H9 (cell line): ENCODE data around the gene DAPK2. TPM values are rescaled to one million over a fixed set of nuclear protein-coding genes. Genes with fewer than 3 reads are reported as not detected.
A peak's percentile ranks its signal among the peaks of the same experiment; 100 is the strongest.

Experiments used
- DNase-seq: peaks from one replicate; pipeline ENCODE4 v3.0.0-alpha.2; 2017
- H2AFZ ChIP-seq: one replicate; pipeline ENCODE4 v1.6.1; 2013; ENCODE audit warnings: mild to moderate bottlenecking, low read length, control low read depth, moderate library complexity
- H2AK5ac ChIP-seq: 2 replicates; pipeline ENCODE4 v1.6.1; 2013; ENCODE audit warnings: low read length, control low read depth, mixed read lengths; ENCODE audit not compliant: insufficient read length
- H2BK120ac ChIP-seq: one replicate; pipeline ENCODE4 v1.6.1; 2013; ENCODE audit warnings: low read depth, mild to moderate bottlenecking, low read length, control low read depth, inconsistent platforms; ENCODE audit not compliant: poor library complexity, severe bottlenecking
- H2BK12ac ChIP-seq: 2 replicates; pipeline ENCODE4 v1.6.1; 2013; ENCODE audit warnings: low read length, control low read depth, mixed read lengths, low read depth; ENCODE audit not compliant: insufficient read length
- H2BK15ac ChIP-seq: 2 replicates; pipeline ENCODE4 v1.6.1; 2013; ENCODE audit warnings: low read depth, low read length, control low read depth
- H2BK20ac ChIP-seq: one replicate; pipeline ENCODE4 v1.6.1; 2013; ENCODE audit warnings: low read depth, mild to moderate bottlenecking, low read length, control low read depth, inconsistent platforms; ENCODE audit not compliant: poor library complexity, severe bottlenecking
- H2BK5ac ChIP-seq: 2 replicates; pipeline ENCODE4 v1.6.1; 2013; ENCODE audit warnings: low read length, control low read depth, mixed read lengths; ENCODE audit not compliant: insufficient read length
- H3K14ac ChIP-seq: 2 replicates; pipeline ENCODE4 v1.6.1; 2013; ENCODE audit warnings: low read length, control low read depth; ENCODE audit not compliant: insufficient read depth
- H3K18ac ChIP-seq: 2 replicates; pipeline ENCODE4 v1.6.1; 2013; ENCODE audit warnings: low read depth, mild to moderate bottlenecking, mixed read lengths, low read length, control low read depth; ENCODE audit not compliant: insufficient read length
- H3K23ac ChIP-seq: 2 replicates; pipeline ENCODE4 v1.6.1; 2013; ENCODE audit warnings: low read length, control low read depth, mixed read lengths, low read depth; ENCODE audit not compliant: insufficient read length
- H3K23me2 ChIP-seq: 2 replicates; pipeline ENCODE4 v1.6.1; 2013; ENCODE audit warnings: low read depth, mild to moderate bottlenecking, mixed read lengths, low read length, control low read depth; ENCODE audit not compliant: insufficient read length, poor library complexity, severe bottlenecking
- H3K27ac ChIP-seq: 2 replicates; pipeline ENCODE4 v1.5.1; 2013; ENCODE audit warnings: low read length, control low read depth, mixed read lengths, low read depth; ENCODE audit not compliant: insufficient read length
- H3K27me3 ChIP-seq: 2 replicates; pipeline ENCODE4 v1.6.1; 2013; ENCODE audit warnings: low read length, control low read depth, inconsistent platforms; ENCODE audit not compliant: insufficient read depth
- H3K4ac ChIP-seq: 2 replicates; pipeline ENCODE4 v1.6.1; 2013; ENCODE audit warnings: low read depth, mild to moderate bottlenecking, control low read depth, inconsistent platforms, low read length, moderate library complexity
- H3K4me1 ChIP-seq: 2 replicates; pipeline ENCODE4 v1.6.1; 2013; ENCODE audit warnings: low read length, control low read depth, inconsistent platforms; ENCODE audit not compliant: insufficient read depth
- H3K4me2 ChIP-seq: 2 replicates; pipeline ENCODE4 v1.6.1; 2013; ENCODE audit warnings: low read length, control low read depth, mixed read lengths; ENCODE audit not compliant: insufficient read length, insufficient read depth
- H3K56ac ChIP-seq: 2 replicates; pipeline ENCODE4 v1.6.1; 2013; ENCODE audit warnings: low read depth, mild to moderate bottlenecking, mixed read lengths, low read length, control low read depth; ENCODE audit not compliant: insufficient read length
- H3K79me1 ChIP-seq: 2 replicates; pipeline ENCODE4 v1.6.1; 2013; ENCODE audit warnings: low read depth, mild to moderate bottlenecking, moderate library complexity, low read length, control low read depth, inconsistent platforms; ENCODE audit not compliant: insufficient read depth, poor library complexity, severe bottlenecking
- H3K79me2 ChIP-seq: 2 replicates; pipeline ENCODE4 v1.6.1; 2013; ENCODE audit warnings: low read length, control low read depth, inconsistent platforms; ENCODE audit not compliant: insufficient read depth
- H3K9ac ChIP-seq: 2 replicates; pipeline ENCODE4 v1.6.1; 2013; ENCODE audit warnings: low read length, control low read depth, mixed read lengths; ENCODE audit not compliant: insufficient read length; ENCODE audit errors: extremely low read depth
- H3K9me3 ChIP-seq: one replicate; pipeline ENCODE4 v1.6.1; 2013; ENCODE audit warnings: low read depth, low read length, inconsistent platforms; ENCODE audit not compliant: control insufficient read depth
- H3T11ph ChIP-seq: one replicate; pipeline ENCODE4 v1.6.1; 2013; ENCODE audit warnings: mild to moderate bottlenecking, low read length, control low read depth, inconsistent platforms
- H4K20me1 ChIP-seq: one replicate; pipeline ENCODE4 v1.6.1; 2013; ENCODE audit not compliant: control insufficient read depth, insufficient read length, insufficient read depth
- H4K5ac ChIP-seq: 2 replicates; pipeline ENCODE4 v1.6.1; 2013; ENCODE audit warnings: low read depth, mild to moderate bottlenecking, mixed read lengths, low read length, control low read depth; ENCODE audit not compliant: insufficient read length
- H4K8ac ChIP-seq: replicated peaks from 2 replicates; pipeline ENCODE4 v1.6.1; 2013; ENCODE audit warnings: low read length, control low read depth, mixed read lengths, low read depth; ENCODE audit not compliant: insufficient read length
- H4K91ac ChIP-seq: 2 replicates; pipeline ENCODE4 v1.6.1; 2013; ENCODE audit warnings: low read depth, mild to moderate bottlenecking, moderate library complexity, mixed read lengths, low read length, control low read depth; ENCODE audit not compliant: insufficient read length
- H3K27ac Mint-ChIP-seq, 3 experiments: 2 replicates in 2 of 3; 3 replicates in 1 of 3; pipeline ENCODE4 v1.8.0; 2020 to 2021; ENCODE audit warnings: mixed read lengths in 3 of 3, mild to moderate bottlenecking in 1 of 3, moderate library complexity in 1 of 3
- H3K27me3 Mint-ChIP-seq: 2 replicates; pipeline ENCODE4 v1.8.0; 2021; ENCODE audit warnings: low read depth, mild to moderate bottlenecking, moderate library complexity, mixed read lengths
- H3K36me3 Mint-ChIP-seq, 3 experiments: 2 replicates in 2 of 3; 3 replicates in 1 of 3; pipeline ENCODE4 v1.8.0; 2020 to 2021; ENCODE audit warnings: low read depth in 3 of 3, mixed read lengths in 3 of 3; ENCODE audit not compliant: insufficient read depth in 1 of 3
- H3K4me1 Mint-ChIP-seq, 2 experiments: 2 replicates each; pipeline ENCODE4 v1.8.0; 2020; ENCODE audit warnings: mixed read lengths in 2 of 2
- H3K4me3 Mint-ChIP-seq, 2 experiments: 2 replicates in 1 of 2; 3 replicates in 1 of 2; pipeline ENCODE4 v1.8.0; 2020 to 2021; ENCODE audit warnings: mild to moderate bottlenecking in 2 of 2, mixed read lengths in 2 of 2, moderate library complexity in 1 of 2
- H3K9me3 Mint-ChIP-seq, 2 experiments: 2 replicates in 1 of 2; 3 replicates in 1 of 2; pipeline ENCODE4 v1.8.0; 2020; ENCODE audit warnings: mild to moderate bottlenecking in 2 of 2, mixed read lengths in 2 of 2, moderate library complexity in 1 of 2
- CTCF ChIP-seq: fragments of 200-600 bp; sonication (generic); conservative IDR thresholded peaks from 3 replicates; pipeline ENCODE4 v1.8.0; 2021; ENCODE audit warnings: antibody characterized with exemption, mild to moderate bottlenecking
- WGBS: extraction: QIAGEN DNeasy Blood & Tissue Kit; methylation state at CpG from one replicate; pipeline ENCODE4 v1.1.7; 2013; ENCODE audit warnings: missing lambda C conversion rate, low lambda C conversion rate, mixed read lengths; ENCODE audit not compliant: insufficient read length; ENCODE audit errors: extremely low coverage; 5-methylcytosine and 5-hydroxymethylcytosine counted together
- total RNA-seq: library from RNA; stranded (reverse); gene quantifications from 2 replicates; pipeline ENCODE4 v1.2.1, GENCODE V29; 2021

Gene DAPK2
- total RNA-seq, 1 experiment from 2014 or later, result 3.5 TPM

- H3K4me1 ChIP-seq, result no peaks in the 10 kb centered on the region
- H3K9me3 Mint-ChIP-seq, result no peaks in the 10 kb centered on the region; a peak in 1 of 5 replicates
- no peaks in the 10 kb centered on the region for H3K9me3 ChIP-seq
- H3K79me1 ChIP-seq, result no peaks in the 10 kb centered on the region
- peak; percentile 13 for DNase-seq
- no peak overlapping the region for H4K91ac ChIP-seq
- no peak overlapping the region for H3K18ac ChIP-seq
- no CpG with 5 or more reads among the region's 3 CpGs for WGBS
- no peak overlapping the region for H2BK12ac ChIP-seq
- H2BK15ac ChIP-seq, result no peak overlapping the region
- no peaks in the 10 kb centered on the region for H3K23me2 ChIP-seq
- H2BK5ac ChIP-seq, result no peak overlapping the region
- peaks cover 9 to 10% of the 10 kb centered on the region in 2 experiments for H3K4me1 Mint-ChIP-seq
- H3K4ac ChIP-seq, result no peak overlapping the region
- H3K79me2 ChIP-seq, result no peaks in the 10 kb centered on the region
- H2BK120ac ChIP-seq, result no peak overlapping the region
- no peak overlapping the region for H3K23ac ChIP-seq
- no peak overlapping the region for H2BK20ac ChIP-seq
- no peaks in the 10 kb centered on the region; a peak in 1 of 7 replicates for H3K36me3 Mint-ChIP-seq
- no peak overlapping the region for H3K9ac ChIP-seq
- no peak overlapping the region for H3K4me2 ChIP-seq
- no peak overlapping the region for H3K27ac ChIP-seq
- H3K4me3 Mint-ChIP-seq, result no peak overlapping the region
- peak overlapping the region; percentile 35 for H3K56ac ChIP-seq
- peak overlapping the region in 1 of 3 experiments; percentile 46; a peak in 1 of 7 replicates for H3K27ac Mint-ChIP-seq
- no peak for TF ChIP-seq CTCF
- H3K27me3 Mint-ChIP-seq, result no peaks in the 10 kb centered on the region; the same call in 1 of the 2 replicates
- H4K8ac ChIP-seq, result no peak overlapping the region
- no peaks in the 10 kb centered on the region for H4K20me1 ChIP-seq
- H4K5ac ChIP-seq, result no peak overlapping the region
- H2AK5ac ChIP-seq, result no peak overlapping the region
- H3K27me3 ChIP-seq, result no peaks in the 10 kb centered on the region
- H3T11ph ChIP-seq, result no peak overlapping the region
- H3K14ac ChIP-seq, result no peak overlapping the region
- no peak overlapping the region for H2AFZ ChIP-seq
Observed at GRCh38 chr15:63944681-63944955, 101.7 kb downstream of the DAPK2 start.
